Measurements from ENCODE around the gene DPF3.

DNA sequence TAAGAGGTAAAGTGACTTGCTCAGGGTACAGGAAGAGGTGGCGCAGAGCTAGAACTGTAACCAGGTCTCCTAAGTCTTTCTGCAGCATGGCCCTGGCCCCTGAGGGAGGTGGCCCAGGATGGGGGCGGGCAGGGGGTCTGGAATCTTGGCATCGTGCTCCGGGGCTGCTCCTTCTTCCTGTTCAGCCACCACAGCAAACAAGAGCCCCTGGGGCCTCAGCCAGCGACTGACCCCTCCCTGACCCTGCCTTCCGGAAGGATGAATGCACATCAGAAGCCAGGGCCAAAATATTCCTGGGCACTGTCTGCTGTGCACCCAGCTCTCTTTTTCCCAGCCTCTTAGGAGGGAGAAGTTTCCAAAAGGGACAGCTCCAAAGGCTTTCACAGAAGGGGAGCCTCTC is 242.8 kb downstream of the DPF3 start:
- no peak for TF ChIP-seq TP53 (CRISPR knock-in tag; IDR thresholded peaks at IDR 0.05)
- no peak for TF ChIP-seq CTCF (IDR thresholded peaks at IDR 0.05)
- TF ChIP-seq, protein P1, sequence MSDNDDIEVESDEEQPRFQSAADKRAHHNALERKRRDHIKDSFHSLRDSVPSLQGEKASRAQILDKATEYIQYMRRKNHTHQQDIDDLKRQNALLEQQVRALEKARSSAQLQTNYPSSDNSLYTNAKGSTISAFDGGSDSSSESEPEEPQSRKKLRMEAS (CRISPR knock-in tag; IDR thresholded peaks at IDR 0.05): no peak
- TF ChIP-seq USF2 (CRISPR knock-in tag; IDR thresholded peaks at IDR 0.05): no peak
- TF ChIP-seq EMX1 (CRISPR knock-in tag; IDR thresholded peaks at IDR 0.05): no peak
- no peak for TF ChIP-seq KAT7 (CRISPR knock-in tag; IDR thresholded peaks at IDR 0.05; ENCODE audit: borderline replicate concordance)
- TF ChIP-seq ZNF121 (CRISPR knock-in tag; IDR thresholded peaks at IDR 0.05): no peak
- no peak for TF ChIP-seq ZNF281 (CRISPR knock-in tag; IDR thresholded peaks at IDR 0.05)
